ENCODE measurements around the gene DAPL1.

Gene DAPL1

DNA sequence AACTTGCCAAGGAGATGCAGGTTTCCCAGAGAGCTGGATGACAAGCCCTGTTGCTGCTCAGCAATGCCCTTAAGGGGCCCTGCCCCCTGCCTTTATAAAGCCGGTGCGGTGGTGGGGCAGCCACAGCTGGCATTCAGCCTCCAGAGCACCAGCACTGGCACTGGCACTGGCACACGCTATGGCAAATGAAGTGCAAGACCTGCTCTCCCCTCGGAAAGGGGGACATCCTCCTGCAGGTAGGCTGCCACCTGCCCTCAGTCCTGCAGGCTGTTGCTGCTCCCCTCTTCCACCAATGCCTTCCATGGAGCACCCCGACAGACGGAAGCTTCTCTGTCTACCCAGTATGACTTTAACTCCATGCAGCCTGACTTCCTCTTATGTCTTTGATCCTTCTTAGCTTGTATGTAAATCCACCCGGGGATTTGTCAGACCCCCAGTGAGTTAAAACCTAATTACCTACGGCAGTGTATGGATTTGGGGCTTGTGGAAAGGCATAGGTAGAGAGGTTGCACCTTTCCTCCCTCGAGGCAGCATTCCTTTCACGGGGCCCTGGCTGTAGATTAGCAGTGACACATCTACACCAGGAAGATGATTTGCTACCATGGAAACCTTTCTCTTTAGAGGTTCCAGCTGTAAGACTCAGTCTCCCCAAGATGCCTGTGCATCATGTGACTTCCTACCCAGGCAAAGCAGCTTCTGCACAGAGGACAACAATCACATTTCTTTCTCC is at the start of gene DAPL1:
DAPL1 (plus strand) TSS at position 123 of the 730 bp plus-strand sequence; CDS start at position 179, 56 bp downstream.
- DNase-seq (ENCODE audit: low read depth in 2 of 2), result no peak

- DNase-seq (ENCODE audit: low read depth in 2 of 2), result no peak
Measured at GRCh38 chr2:158745866-158746382, 49.2 kb upstream of the DAPL1 start.

GRCh38 chr2:158746488-158746887 is 48.6 kb upstream of the DAPL1 start:
- no peak for DNase-seq (ENCODE audit: low read depth in 2 of 2)

- no peak for DNase-seq (ENCODE audit: low read depth in 2 of 2)
Measured at GRCh38 chr2:158747281-158747680, 47.8 kb upstream of the DAPL1 start.

DNA sequence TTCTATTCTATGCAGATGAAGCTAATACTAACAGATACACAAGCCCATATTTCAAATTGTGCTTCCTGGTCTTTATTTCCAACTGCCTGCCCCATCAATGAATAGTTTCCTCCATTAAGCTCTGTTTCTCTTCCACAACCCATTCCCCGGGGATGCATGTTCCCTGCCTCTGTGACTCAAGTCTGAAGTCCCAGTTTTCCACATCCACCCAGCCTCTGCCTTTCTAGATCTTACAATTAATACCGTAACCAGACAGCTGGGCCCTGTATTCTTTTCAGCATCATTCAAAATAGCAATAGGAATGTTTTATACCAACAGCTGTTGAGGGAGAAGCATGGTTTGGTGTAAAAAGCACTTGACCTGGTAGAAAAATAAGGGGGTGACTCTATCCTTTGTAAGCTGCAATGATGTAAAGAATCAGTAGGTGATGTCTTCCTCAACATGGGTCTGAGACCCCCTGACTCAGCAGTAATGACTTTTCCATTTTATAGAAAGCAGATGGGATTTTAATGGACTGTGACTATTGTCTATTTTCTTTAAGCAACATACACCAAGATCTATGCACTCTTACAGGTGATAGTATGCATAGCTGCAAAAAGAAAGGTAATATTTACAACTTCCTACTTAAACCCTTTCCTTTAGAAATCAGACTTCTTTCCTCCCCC is 46.1 kb upstream of the DAPL1 start:
- DNase-seq (ENCODE audit: low read depth in 2 of 2), result no peak

DNA sequence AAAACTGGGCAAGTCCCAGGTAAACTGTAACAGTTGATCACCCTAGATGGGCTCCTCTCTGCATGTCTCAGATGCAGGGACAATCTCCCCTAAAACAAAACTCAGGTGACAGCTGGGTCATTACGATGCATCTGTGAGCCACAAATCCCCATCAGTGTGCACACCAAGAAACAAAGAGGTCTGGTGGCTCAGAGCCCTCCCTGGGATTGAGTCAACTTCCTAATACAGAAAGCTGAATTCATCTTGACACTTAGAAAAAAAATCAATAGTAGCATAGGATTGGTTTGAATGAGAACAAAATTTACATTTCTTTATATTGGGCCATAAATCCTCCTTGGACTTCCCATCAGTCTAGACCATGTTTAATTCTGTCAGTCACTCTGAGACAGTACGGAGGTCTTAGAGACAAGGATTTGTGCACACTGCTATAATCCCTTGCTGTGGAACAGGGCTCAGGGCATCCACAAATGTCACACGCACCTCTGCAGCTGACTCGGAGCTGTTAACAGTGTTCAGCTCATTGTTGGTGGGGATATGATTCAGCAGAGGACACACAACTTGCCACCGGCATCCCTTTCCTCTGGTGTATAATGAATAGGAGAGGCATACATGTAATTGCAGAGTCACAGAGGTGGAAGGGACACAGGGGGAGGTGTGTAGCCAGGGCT is 44.5 kb upstream of the DAPL1 start:
- DNase-seq (ENCODE audit: low read depth in 2 of 2), result no peak

- no peak for DNase-seq (ENCODE audit: low read depth in 2 of 2)
Measured at GRCh38 chr2:158753641-158754611, 41.2 kb upstream of the DAPL1 start.

- DNase-seq (ENCODE audit: low read depth in 2 of 2), result no peak
Measured at GRCh38 chr2:158755310-158756087, 39.6 kb upstream of the DAPL1 start.

DNA sequence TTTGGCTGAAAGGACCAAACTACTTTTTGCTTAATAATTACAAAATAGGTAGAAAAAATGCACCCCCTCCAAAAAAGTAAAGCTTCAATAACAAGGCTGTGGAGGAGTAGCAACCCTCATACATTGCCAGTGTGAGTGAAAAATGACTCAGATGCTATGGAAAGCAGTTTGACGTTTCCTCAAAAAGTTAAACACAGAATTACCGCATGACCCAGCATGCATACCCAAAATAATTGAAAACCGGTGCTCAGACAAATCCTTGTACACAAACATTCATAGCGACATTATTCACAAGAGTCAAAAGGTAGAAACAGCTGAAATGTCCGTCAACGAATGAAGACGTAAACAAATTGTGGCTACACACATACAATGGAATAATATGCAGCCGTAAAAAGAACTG is 38.8 kb upstream of the DAPL1 start:
- DNase-seq (ENCODE audit: low read depth in 2 of 2), result no peak

- DNase-seq (ENCODE audit: low read depth in 2 of 2), result no peak
Measured at GRCh38 chr2:158756976-158757375, 38.1 kb upstream of the DAPL1 start.

GRCh38 chr2:158760887-158761286 is 34.2 kb upstream of the DAPL1 start:
- no peak for DNase-seq (ENCODE audit: low read depth in 2 of 2)

DNA sequence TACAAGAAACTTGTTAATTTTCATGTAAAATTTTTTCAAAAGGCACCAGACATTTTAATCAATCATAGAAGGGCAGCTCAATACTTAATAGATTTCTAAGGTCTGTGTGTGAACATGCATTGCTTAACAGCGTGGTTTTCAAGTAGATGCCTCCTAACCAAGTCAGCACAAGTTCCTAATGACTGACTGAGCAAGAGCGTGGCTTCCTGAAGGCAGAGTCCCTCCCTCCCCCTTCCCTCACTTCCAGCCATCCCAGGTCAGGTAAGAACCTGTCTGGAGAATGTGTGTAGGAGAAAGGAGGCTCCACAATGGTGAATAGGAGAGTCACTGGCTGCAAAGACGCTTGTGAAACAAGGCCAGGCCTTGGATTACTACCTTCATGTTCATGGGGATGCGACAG is 33.5 kb upstream of the DAPL1 start:
- DNase-seq (ENCODE audit: low read depth in 2 of 2), result no peak

GRCh38 chr2:158762336-158762735 is 32.8 kb upstream of the DAPL1 start:
- DNase-seq (ENCODE audit: low read depth in 2 of 2), result no peak

DNA sequence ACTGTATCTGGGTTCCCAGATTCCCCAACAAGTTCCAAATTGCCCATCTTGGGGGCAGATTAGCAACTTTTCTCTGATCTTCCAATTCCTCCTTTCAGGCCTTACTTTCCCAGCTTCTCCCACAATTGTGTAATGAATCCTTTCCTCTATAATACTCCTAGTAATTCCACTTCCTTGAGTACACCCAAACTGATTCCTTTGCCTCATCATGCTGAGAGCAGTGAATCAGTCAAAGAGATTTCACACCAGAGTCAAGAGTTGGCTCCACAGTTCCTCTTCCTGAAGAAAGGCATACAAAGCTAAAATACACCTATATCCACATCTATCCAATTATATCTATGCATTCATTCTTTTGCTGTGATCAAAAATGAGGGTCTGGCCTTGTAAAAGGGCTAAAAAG is 28.6 kb upstream of the DAPL1 start:
- DNase-seq (ENCODE audit: low read depth in 2 of 2), result no peak

DNA sequence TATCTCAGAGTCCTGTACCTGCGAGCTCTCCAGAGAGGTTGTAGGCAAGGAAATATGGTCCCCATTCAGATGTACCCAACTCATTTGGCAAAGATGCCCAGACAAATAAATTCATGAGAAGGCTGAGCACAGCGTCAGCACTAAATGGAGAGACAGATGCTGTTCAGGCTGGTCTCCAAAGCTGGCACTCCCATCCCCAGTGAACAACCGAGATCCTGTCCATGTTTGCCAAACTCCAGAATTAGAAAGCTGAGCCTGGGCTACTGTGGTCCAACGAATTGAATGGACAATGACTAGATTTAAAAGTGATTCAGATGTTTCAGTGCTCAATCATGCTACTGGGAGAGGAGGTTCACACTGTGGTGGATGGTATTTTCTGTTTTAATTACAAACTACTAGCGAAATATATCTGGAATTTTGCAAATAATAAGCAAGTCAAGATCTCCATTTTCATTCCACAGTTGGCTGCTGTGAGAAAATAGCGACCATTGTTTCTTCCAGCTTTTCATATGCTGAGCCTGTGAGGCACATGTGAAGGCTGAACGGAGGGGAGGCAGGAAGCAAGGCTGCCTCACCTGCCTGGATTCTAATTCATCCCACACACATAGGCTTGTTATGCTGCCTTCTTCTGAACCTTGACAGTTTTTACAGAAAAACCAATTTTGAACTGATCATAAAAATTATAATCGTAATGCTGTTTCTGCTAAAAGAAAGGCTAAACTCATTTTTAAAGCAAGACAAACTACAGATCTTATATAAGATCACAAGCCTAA is 22.6 kb upstream of the DAPL1 start:
- no peak for DNase-seq (ENCODE audit: low read depth in 2 of 2)

- DNase-seq (ENCODE audit: low read depth in 2 of 2), result no peak
Measured at GRCh38 chr2:158773121-158773520, 22.0 kb upstream of the DAPL1 start.

DNA sequence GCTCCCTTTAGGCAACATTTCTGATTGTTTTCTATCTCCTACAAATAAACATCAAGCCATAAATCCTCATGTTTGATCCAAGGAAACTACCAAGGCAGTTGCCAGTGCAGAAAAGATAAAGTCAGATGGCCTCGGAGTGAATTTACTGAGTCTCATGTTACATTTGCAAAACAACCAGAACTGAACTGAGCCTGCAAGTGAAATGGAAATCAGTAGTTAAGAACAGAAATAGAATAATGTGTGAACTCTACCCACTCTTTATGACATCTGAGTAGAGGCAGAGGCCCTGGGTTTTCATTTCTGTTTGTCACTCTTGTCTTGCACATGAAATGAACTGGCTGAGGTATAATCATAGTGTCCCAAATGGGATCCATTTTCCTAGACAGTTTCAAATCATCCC is 20.4 kb upstream of the DAPL1 start:
- DNase-seq (ENCODE audit: low read depth in 2 of 2), result no peak

DNA sequence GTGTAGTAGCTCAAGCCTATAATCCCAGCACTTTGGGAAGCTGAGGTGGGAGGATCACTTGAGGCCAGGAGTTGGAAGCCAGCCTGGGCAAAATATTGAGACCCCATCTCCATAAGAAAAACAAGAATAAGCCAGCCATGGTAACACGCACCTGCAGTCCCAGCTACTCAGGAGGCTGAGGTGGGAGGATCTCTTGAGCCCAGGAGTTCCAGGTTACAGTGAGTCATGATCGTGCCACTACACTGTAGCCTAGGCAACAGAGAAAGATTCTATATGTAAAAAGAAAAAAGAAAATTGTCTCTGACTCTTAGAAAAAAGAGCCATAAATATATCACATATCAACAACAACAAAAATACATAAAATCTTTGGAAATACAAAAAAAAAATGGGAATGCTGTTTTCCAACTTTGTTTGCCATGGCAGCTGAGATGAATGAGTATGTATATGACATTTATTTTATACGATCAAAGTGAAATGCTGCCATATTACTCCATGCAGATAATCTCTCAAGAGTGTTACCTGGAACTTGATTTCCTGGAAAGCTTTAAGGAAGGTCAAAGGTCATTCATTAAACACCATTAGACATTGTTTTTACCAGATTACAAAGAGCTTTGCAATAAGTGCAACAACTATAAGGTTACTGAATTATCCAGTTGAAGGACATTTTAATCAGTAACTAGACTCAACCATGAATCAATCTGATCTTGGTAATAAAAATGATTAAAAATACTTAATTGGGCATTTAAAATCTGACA is 19.7 kb upstream of the DAPL1 start:
- DNase-seq (ENCODE audit: low read depth in 2 of 2), result no peak

DNA sequence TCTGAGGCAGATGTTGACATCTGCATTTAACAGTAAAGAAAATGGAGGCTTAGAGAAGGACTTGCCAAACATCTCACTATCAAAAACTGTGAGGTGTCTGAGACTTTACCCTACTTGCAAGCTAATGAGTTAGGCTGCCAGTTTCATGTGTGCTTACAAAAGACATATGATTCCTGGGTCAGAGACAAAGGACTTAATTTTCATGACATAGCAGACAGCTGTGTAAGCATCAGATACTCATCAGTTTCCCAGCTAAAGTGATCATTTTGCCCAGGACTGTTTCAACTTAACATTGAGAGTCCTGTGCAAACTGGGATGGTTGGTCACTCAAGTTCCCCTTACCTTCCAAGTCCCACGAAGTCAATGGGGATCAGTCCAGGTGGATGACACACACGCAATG is 18.9 kb upstream of the DAPL1 start:
- no peak for DNase-seq (ENCODE audit: low read depth in 2 of 2)
